B cell (primary cell): ENCODE measurements around the gene GPT2. TPM values are rescaled to one million over a fixed set of nuclear protein-coding genes. Genes with fewer than 3 reads are reported as not detected.

Source experiments
- ATAC-seq: fragments of 200-7000 bp; cut with Tn5 transposase; one replicate; pipeline ENCODE4 v1.10.0; 2021; ENCODE audit warnings: low read depth, mild to moderate bottlenecking, moderate number of reproducible peaks, moderate library complexity
- CTCF ChIA-PET: fragments of 350-600 bp; sonication (Branson Sonifier 250); formaldehyde crosslinking; loops from one replicate; lab custom pipeline; 2021; ENCODE audit warnings: antibody characterized with exemption, inconsistent platforms; lab: Charles Lee
- POLR2A ChIA-PET: fragments of 350-600 bp; sonication (Branson Sonifier 250); formaldehyde crosslinking; loops from one replicate; lab custom pipeline; 2021; ENCODE audit warnings: antibody characterized with exemption; lab: Charles Lee
- DNase-seq: peaks from one replicate; pipeline ENCODE4 v3.0.0; 2013
- H2AFZ ChIP-seq: 2 replicates; pipeline ENCODE4 v1.6.1; 2012; ENCODE audit warnings: mild to moderate bottlenecking, low read depth, low read length; ENCODE audit not compliant: insufficient read depth, poor library complexity, severe bottlenecking
- H3K27ac ChIP-seq, 2 donors: 1 replicate in 1 of 2; 2 replicates in 1 of 2; pipeline ENCODE4 v1.5.1; 2012 to 2013; ENCODE audit warnings: low read length in 2 of 2, mild to moderate bottlenecking in 2 of 2, moderate library complexity in 1 of 2
- H3K27me3 ChIP-seq, 4 experiments: fragments of 200-600 bp in 1 of 4; sonication (generic) in 1 of 4; replicated peaks in 1 of 4; 1 replicate in 2 of 4; 2 replicates in 2 of 4; pipeline versions ENCODE4 v1.6.1 to v1.7.0; 2013 to 2016; ENCODE audit warnings: low read length in 3 of 4, mild to moderate bottlenecking in 2 of 4, mixed read lengths in 1 of 4, moderate library complexity in 1 of 4; ENCODE audit not compliant: insufficient read depth in 4 of 4, control insufficient read depth in 3 of 4; ENCODE audit errors: control extremely low read depth in 1 of 4
- H3K36me3 ChIP-seq, 2 experiments: replicated peaks in 1 of 2; 1 replicate in 1 of 2; 2 replicates in 1 of 2; pipeline versions ENCODE4 v1.6.1 to v1.7.1; 2013; ENCODE audit warnings: low read length in 1 of 2; ENCODE audit not compliant: insufficient read depth in 2 of 2, control insufficient read depth in 1 of 2; ENCODE audit errors: control extremely low read depth in 1 of 2, extremely low read depth in 1 of 2
- H3K4me1 ChIP-seq, 2 donors: fragments of 200-600 bp in 1 of 2; sonication (generic) in 1 of 2; 1 replicate in 1 of 2; 2 replicates in 1 of 2; pipeline versions ENCODE4 v1.5.1 to v1.6.1; 2013 to 2017; ENCODE audit warnings: low read length in 2 of 2; ENCODE audit not compliant: control insufficient read depth in 2 of 2, insufficient read depth in 2 of 2
- H3K4me2 ChIP-seq: replicated peaks from 2 replicates; pipeline ENCODE3; 2012; ENCODE audit warnings: mild to moderate bottlenecking, low read depth, low read length; ENCODE audit not compliant: poor library complexity, severe bottlenecking
- H3K4me3 ChIP-seq, 5 experiments: fragments of 200-600 bp in 1 of 5; sonication (generic) in 1 of 5; 1 replicate in 3 of 5; 2 replicates in 2 of 5; pipeline versions ENCODE4 v1.5.1 to v1.7.0; 2011 to 2016; ENCODE audit warnings: low read length in 4 of 5, mild to moderate bottlenecking in 4 of 5, low read depth in 2 of 5, control low read depth in 1 of 5, moderate library complexity in 1 of 5; ENCODE audit not compliant: insufficient read depth in 1 of 5; ENCODE audit errors: control extremely low read depth in 1 of 5, extremely low read depth in 1 of 5
- H3K79me2 ChIP-seq: fragments of 200-600 bp; sonication (generic); one replicate; pipeline ENCODE4 v1.6.0; 2016; ENCODE audit warnings: low read length; ENCODE audit not compliant: control insufficient read depth, insufficient read depth
- H3K9ac ChIP-seq: fragments of 200-600 bp; sonication (generic); 2 replicates; pipeline ENCODE4 v1.6.1; 2017; ENCODE audit warnings: mild to moderate bottlenecking, low read length, moderate library complexity
- H3K9me3 ChIP-seq, 3 donors: one replicate each; pipeline versions ENCODE4 v1.6.1 to v1.7.1; 2013; ENCODE audit warnings: low read length in 2 of 3; ENCODE audit not compliant: control insufficient read depth in 2 of 3, insufficient read depth in 1 of 3; ENCODE audit errors: control extremely low read depth in 1 of 3
- H4K20me1 ChIP-seq: 2 replicates; pipeline ENCODE4 v1.6.0; 2012; ENCODE audit warnings: mild to moderate bottlenecking, low read length; ENCODE audit not compliant: insufficient read depth, control insufficient read depth, poor library complexity, severe bottlenecking
- H3K27ac Mint-ChIP-seq: one replicate; pipeline ENCODE4 v1.8.0; 2021; ENCODE audit warnings: mixed read lengths
- H3K27me3 Mint-ChIP-seq: one replicate; pipeline ENCODE4 v1.8.0; 2021; ENCODE audit warnings: mixed read lengths
- H3K4me1 Mint-ChIP-seq: one replicate; pipeline ENCODE4 v1.8.0; 2021; ENCODE audit warnings: mixed read lengths
- H3K4me3 Mint-ChIP-seq: one replicate; pipeline ENCODE4 v1.8.0; 2021; ENCODE audit warnings: mixed read lengths
- H3K9me3 Mint-ChIP-seq: one replicate; pipeline ENCODE4 v1.8.0; 2022; ENCODE audit warnings: mixed read lengths; ENCODE audit not compliant: insufficient read depth
- CTCF ChIP-seq: fragments of 200-600 bp; IDR thresholded peaks from one replicate; pipeline ENCODE4 v1.8.0; 2022; ENCODE audit warnings: antibody characterized with exemption, mild to moderate bottlenecking
- EZH2 ChIP-seq: IDR thresholded peaks from 2 replicates; pipeline ENCODE4 v1.6.1; 2012; ENCODE audit warnings: borderline replicate concordance, low read depth, mild to moderate bottlenecking, moderate library complexity, low read length; ENCODE audit not compliant: insufficient read depth, poor library complexity, severe bottlenecking
- whole genome bisulfite sequencing: methylation state at CpG from one replicate; pipeline ENCODE4 v1.1.5; 2013; ENCODE audit warnings: missing lambda C conversion rate; ENCODE audit not compliant: insufficient coverage; 5-methylcytosine and 5-hydroxymethylcytosine counted together
- intact Hi-C: fragments of 100-400 bp; cut with micrococcal nuclease; formaldehyde crosslinking; loops from one replicate; pipeline ENCODE4 v1.10.0; 2022
- polyA plus RNA-seq: library from polyadenylated mRNA; depleted of rRNA; stranded (reverse); fragments of >200 nt; gene quantifications from 2 replicates; pipeline ENCODE4 v1.2.3, GENCODE V29; 2012
- total RNA-seq, 2 donors: library from RNA; stranded (reverse); fragments of 120-200 nt in 1 of 2; gene quantifications; 1 replicate in 1 of 2; 2 replicates in 1 of 2; pipeline versions ENCODE4 v1.2.3 to v1.2.4, GENCODE V29; 2013 to 2022

GPT2 gene
- total and polyA plus RNA-seq, 2 donors (not counting 1 experiment from before 2014, with no cell fraction given): 6.8 to 9.9 TPM

DNA sequence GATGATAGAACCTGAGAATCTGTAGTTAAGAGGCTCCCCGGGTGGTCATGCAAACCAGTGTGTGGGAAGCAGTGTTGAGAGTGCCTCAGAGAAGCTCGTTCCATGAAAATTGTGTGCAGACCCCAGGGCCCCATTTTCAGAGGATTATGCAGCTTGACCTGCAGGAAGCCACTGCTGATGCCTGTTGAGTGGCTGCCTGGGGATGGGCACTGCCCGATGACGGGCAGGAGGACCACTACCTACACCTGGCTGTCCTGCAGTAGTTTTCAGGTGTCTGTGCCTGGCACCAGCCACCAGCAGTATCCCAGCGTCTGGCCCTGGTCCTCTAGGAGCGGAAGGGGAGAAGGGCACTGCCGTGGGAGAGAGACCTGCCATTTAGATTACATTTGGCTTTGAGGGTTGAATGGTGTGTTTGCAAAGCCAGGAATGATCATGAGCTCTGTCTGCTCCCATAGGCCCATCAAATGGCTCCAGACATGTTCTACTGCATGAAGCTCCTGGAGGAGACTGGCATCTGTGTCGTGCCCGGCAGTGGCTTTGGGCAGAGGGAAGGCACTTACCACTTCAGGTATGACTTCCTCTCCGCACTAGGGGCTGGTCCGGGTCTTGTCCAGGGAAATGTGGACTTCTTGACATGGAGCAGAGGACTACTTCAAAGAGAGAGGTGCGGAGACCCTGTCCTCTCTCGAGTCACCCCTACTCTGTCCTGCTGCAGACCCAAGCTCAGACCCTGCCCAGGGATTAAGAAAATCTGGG is 42.5 kb downstream of the GPT2 start:
- no peak for ATAC-seq
- Histone ChIP-seq H3K79me2 (no peaks in the 10 kb centered on the region), H2AFZ (no peak overlapping the region), H3K4me1 (peaks cover 0 to 8% of the 10 kb centered on the region in 2 donors), H3K4me3 (no peak overlapping the region), H3K4me2 (no peak overlapping the region), H3K27me3 (no peaks in the 10 kb centered on the region), H3K9me3 (no peaks in the 10 kb centered on the region), H3K9ac (no peak overlapping the region), H3K36me3 (peaks cover 0 to 34% of the 10 kb centered on the region in 2 experiments), H3K27ac (no peak overlapping the region), H4K20me1 (no peaks in the 10 kb centered on the region)
- POLR2A ChIA-PET: no interaction called here
- H3K4me3 Mint-ChIP-seq: no peak overlapping the region
- CTCF ChIA-PET: interaction anchor here (0.7 to 10.6 kb wide), 7 partner anchors 8 to 253 kb away, joined by 3 to 118 read pairs (median 5); no protein-coding TSS in a partner anchor
- no peaks in the 10 kb centered on the region for H3K9me3 Mint-ChIP-seq
- DNase-seq: no peak
- TF ChIP-seq CTCF: no peak
- TF ChIP-seq EZH2: no peak
- peaks cover 1% of the 10 kb centered on the region for H3K4me1 Mint-ChIP-seq
- 92% methylated on average over 13 of the region's 13 CpGs for WGBS
- intact Hi-C loops: loop anchor here (10.0 kb wide), 1 partner anchor 372 kb away; no protein-coding TSS in a partner anchor
- H3K27me3 Mint-ChIP-seq: no peaks in the 10 kb centered on the region
- no peak overlapping the region for H3K27ac Mint-ChIP-seq

- Histone ChIP-seq H3K27ac (no peak overlapping the region), H3K4me3 (no peak overlapping the region), H3K79me2 (no peaks in the 10 kb centered on the region), H3K36me3 (peaks cover 0 to 33% of the 10 kb centered on the region in 2 experiments), H3K9ac (no peak overlapping the region), H4K20me1 (no peaks in the 10 kb centered on the region), H3K4me1 (peaks cover 0 to 8% of the 10 kb centered on the region in 2 donors), H2AFZ (no peak overlapping the region), H3K27me3 (no peaks in the 10 kb centered on the region), H3K4me2 (no peak overlapping the region), H3K9me3 (no peaks in the 10 kb centered on the region)
- Mint-ChIP-seq H3K4me1 (no peaks in the 10 kb centered on the region), H3K27me3 (no peaks in the 10 kb centered on the region), H3K27ac (no peak overlapping the region), H3K9me3 (no peaks in the 10 kb centered on the region), H3K4me3 (no peak overlapping the region)
- DNase-seq (no peak), ATAC-seq (no peak)
- no peak for TF ChIP-seq CTCF
- no peak for TF ChIP-seq EZH2
- intact Hi-C loops: loop anchor here (10.0 kb wide), 1 partner anchor 372 kb away; no protein-coding TSS in a partner anchor
- 96% methylated on average over 8 of the region's 8 CpGs for WGBS
- CTCF ChIA-PET: interaction anchor here (0.8 to 10.6 kb wide), 6 partner anchors 9 to 254 kb away, joined by 3 to 118 read pairs (median 14); no protein-coding TSS in a partner anchor
- POLR2A ChIA-PET: no interaction called here
Measured at GRCh38 chr16:46927273-46927672, 43.1 kb downstream of the GPT2 start.
